Measurements from ENCODE around the gene LSR. TPM values are rescaled to one million over a fixed set of nuclear protein-coding genes. Genes with fewer than 3 reads are reported as not detected.

Gene LSR
- polyA plus RNA-seq, 4 donors = 7.9 to 66.3 (median 47.9) TPM

GRCh38 chr19:35246466-35247092 lies 2.2 kb upstream of the LSR start:
- DNase-seq (ENCODE audit: low read depth in 4 of 4, low spot score in 3 of 4) = no peak

DNA sequence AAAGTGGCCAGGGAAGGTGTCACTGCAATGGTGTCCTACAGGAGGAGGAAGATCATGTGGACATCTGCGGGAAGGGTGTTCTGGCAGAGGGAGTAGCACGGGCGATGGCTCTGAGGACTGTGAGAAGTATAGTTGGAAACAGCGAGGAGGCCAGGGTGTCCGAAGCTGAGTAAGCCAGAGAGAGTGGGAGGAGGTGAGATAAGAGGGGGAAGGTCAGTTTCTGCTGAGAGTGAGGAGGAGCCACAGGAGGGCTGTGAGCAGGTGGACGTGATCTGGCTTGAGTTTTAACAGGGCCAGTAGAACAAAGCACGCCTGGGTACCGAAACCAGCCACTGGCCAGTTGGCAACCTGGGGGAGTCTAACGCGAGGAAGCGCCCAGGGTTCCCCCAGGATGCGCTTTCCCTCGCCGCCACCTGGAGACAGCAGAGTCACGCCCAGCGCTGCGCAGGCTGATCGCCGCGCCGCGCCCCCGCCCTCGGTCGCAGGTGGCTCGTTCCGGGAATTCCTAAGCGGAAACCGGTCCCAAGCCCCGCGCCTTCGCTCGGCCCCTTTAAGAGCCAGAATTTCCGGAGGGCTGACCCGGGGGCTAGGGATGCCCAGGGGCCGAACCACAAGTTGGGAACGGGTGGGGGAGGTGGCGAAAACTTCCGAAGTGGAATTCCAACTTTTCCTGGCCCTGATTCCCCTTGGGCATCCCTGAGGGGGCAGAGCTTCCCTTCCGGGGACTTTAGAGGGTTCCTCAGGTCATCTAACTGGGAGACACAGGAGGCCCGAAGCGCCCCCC lies 1.1 kb upstream of the LSR start:
- peak; percentile 71 to 86 (median 79) for DNase-seq (ENCODE audit: low read depth in 4 of 4, low spot score in 3 of 4)

DNA sequence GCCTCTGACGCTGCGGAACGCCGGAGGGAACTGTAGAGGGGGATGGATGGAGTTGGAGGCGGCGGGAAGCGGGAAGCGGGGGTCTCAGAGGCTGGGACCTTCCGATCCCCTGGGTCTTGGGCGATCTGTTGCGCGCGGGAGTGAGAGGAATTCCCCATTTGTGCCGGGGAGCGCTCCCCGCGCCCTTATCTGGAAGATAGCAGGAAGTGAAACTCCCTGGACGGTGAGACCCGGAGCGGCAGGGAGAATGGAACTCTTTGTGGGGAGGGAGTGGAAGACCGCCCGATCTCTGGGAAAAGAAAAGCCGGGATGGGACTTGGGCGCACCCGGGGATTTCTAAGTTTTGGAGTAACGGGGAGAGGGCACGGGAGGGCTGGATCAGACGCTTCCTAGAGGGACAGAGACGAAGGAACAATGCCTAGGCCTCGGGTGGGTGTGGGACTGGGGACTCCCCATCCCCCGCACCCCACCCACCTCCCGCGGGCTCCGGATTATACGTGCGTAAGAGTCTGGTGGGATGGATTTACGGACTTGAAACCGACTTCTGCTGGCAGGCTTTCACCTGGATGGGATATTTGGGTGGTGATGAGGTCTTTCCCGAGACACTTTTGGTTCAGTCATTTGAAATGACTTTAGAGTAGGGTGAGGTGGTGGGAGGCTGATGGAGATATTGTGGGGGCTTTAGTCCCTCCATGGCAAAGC lies 495 bp downstream of the LSR start:
- no peak for DNase-seq (ENCODE audit: low read depth in 4 of 4, low spot score in 3 of 4)

GRCh38 chr19:35249848-35250711 lies 1.3 kb downstream of the LSR start:
- DNase-seq (ENCODE audit: low read depth in 4 of 4, low spot score in 3 of 4) = no peak

GRCh38 chr19:35251456-35251855 lies 2.7 kb downstream of the LSR start:
- no peak for DNase-seq (ENCODE audit: low read depth in 4 of 4, low spot score in 3 of 4)

DNA sequence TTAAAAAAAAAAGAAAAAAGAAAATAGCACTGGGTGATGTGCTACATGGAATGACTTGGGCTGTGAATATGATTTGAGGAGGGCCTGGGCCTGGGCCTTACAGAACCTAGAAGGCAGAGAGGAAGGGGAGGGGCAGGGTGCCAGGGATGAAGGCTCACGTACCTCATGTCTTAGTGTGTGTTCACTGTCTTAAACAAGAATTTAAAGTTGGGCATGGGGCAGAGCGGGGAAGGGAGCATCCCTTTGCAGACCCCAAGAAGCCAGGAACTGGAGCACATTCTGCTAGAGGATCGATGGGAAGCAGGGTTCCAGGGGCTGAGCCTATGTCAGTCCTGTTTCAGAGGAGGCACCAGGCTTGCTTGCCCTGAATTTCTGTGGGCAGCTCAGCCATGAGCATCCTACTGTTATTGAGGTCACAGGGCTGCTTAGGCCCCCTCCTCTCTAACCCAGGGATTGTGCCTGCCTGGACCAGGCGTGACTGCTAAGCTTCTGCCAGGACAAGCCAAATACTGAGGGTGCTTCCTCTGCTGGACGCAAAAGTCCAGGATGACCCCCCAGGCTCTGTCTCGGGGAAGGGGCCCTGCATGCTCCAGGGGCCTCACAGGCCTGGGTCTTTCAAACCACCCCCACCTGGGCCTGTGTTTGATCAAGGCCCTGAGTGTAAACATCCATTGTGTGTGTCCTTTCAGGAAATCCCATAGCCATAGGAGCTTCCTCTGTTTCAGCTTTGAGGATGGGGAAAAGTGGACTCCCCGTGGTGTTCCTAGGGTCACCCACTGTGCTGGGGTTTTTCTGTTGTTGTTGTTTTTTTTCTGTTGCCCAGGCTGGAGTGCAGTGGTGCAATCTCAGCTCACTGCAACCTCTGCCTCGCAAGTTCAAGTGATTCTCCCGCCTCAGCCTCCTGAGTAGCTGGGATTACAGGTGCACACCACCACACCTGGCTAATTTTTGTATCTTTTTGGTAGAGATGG lies 4.8 kb downstream of the LSR start:
- DNase-seq (ENCODE audit: low read depth in 4 of 4, low spot score in 3 of 4) = no peak

GRCh38 chr19:35254341-35255297 lies 5.8 kb downstream of the LSR start:
- DNase-seq (ENCODE audit: low read depth in 4 of 4, low spot score in 3 of 4) = no peak

DNA sequence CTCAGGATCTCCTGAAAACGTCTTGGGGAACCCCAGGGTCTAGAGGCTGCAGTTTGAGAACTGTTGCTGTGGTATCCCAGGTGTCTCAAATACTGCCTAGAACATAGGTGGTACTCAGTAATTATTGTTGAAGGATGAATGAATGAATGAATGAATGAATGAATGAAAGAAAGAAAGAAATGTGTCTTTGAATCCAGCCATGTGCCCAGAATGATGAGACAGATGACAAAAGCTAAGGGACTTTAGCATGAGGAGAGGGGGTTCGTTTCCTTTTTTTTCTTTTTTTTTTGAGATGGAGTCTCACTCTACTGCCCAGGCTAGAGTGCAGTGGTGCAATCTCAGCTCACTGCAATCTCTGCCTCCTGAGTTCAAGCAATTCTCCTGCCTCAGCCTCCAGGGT lies 7.8 kb downstream of the LSR start:
- no peak for DNase-seq (ENCODE audit: low read depth in 4 of 4, low spot score in 3 of 4)

DNA sequence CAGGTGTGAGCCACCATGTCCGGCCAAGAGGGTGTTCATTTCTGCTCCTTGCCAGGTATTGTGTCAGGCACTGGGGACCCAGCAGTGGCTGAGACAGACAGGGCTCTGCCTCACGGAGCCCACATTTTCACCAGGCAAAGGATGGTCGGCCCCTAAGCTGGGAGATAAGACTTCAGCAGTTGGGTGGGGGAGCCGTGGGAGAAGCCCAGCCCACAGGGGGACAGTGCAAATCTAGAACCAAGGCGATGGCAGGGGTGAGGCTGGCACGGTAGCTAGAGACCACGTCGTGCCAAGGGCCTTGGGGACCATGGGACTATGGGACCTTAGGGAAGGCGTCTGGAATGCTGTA lies 8.3 kb downstream of the LSR start:
- DNase-seq (ENCODE audit: low read depth in 4 of 4, low spot score in 3 of 4) = no peak

DNA sequence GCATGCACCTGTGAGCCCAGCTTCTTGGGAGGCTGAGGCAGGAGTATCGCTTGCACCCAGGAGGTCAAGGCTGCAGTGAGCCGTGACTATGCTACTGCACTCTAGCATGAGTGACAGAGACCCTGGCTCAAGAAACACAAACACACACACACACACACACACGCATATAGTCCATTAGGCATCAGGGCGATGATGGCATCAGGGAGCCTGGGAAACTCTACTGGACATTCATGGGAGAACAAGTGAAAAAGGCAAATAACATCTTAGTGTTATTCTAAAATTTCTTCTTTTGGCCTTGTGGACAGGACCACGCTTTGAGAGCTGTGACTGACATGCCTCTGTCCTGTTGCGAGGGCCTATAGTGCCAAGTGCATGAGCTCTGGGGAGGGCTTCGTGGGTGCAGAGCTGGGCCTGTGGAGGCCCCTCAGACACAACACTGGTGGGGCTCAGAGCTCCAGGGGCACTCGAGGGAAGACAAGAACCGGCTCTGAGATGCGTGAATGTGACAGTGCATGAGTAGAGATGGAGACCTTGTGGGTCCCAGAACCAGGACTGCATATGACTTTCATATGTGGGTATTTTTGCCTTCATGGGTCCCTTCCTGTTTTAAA lies 12.0 kb downstream of the LSR start:
- DNase-seq (ENCODE audit: low read depth in 4 of 4, low spot score in 3 of 4) = no peak

DNA sequence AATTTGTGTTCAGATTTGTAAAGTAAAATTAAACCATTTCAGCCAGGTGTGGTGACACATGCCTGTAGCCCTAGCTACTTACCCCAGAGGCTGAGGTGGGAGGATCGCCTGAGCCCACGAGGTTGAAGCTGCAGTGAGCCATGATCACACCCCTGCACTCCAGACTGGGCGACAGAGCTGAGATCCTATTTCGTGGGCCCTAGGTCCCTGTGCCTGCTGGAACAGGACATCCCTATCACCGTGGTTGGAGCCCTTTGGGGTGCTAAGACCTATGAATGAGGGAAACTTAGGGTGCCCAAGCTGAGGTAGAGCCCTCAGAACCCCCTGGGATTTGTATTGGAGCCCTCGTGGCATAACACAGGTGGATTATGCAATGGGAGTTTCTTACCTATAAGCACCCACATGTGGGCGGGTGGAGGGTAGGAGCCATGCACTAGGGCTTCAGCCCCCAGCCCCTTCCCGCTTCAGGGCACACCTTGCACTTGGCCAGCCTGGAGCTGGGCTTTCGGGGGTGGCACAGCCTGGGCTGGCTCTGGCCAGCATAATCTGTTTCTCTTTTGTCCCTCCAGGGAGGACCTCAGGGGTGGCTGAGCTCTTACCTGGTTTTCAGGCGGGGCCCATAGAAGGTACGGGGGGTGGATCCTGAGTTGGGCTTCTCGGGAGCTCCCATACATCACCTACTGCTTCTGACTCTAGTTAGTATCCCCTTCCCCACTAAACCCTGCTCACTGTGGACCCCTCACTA lies 12.7 kb downstream of the LSR start:
- no peak for DNase-seq (ENCODE audit: low read depth in 4 of 4, low spot score in 3 of 4)

DNA sequence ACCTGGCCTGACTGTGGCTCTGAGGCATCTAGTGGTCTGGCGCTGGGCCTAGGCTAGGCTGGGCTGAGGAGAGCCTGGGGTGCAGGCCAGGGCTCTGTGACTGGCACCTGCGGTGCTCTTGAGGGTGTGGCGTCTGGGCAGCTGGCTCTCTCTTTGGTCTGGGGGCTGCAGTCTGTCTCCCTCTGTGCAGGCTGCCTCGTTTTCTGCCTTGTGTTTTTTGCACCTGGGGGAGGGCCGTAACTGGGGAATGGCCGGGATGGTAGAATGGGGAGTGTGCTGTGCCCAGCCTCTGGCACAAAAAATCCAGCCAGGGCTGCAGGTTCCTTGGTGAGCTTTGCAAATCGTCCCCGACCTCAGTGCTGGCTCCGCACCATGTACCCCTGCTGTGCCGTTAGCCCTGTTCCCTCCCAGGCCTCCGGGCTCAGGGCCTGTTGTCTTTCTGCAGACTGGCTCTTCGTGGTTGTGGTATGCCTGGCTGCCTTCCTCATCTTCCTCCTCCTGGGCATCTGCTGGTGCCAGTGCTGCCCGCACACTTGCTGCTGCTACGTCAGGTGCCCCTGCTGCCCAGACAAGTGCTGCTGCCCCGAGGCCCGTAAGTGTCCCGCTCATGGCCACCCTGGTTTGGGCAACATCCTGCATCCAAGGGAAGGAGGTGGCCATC lies 13.4 kb downstream of the LSR start:
- DNase-seq (ENCODE audit: low read depth in 4 of 4, low spot score in 3 of 4) = no peak

GRCh38 chr19:35264268-35265125 lies 15.7 kb downstream of the LSR start:
- DNase-seq (ENCODE audit: low read depth in 4 of 4, low spot score in 3 of 4) = no peak

DNA sequence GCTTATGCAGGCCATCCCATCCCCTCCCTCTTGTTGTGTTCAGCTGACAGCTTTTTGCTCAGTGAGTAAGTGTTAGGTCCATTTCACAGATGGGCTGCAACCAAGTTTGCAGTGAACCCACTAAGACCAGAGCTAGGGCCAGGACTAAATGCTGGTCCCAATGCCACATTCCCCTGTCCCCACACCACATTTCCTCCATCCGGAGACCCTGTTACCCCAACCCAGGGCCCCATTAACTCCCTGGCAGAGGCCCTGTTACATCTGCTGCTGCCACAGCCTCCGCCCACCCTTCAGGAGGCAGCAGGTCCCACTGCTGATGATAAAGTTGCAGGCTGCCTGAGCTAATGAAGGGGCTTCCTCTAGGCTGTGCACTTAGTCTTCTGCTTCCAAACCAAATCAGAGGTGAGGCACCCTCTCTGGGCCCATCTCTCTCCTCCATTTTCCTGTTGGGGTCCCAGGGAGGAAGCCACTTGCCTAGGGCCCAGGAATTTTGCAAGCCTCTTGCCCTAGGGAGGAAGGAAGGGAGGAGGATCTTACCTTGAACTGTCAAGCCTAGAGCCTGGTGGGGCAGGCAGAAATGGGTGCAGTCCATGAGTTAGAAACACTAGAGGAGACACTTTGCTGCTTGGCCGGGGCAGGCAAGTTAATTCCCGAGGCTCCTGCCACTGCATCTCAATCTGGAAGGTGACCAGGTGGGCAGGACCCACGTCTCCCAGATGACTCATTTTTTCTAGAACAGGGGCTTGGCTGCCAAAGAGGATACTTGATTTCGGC lies 16.5 kb downstream of the LSR start:
- no peak for DNase-seq (ENCODE audit: low read depth in 4 of 4, low spot score in 3 of 4)

DNA sequence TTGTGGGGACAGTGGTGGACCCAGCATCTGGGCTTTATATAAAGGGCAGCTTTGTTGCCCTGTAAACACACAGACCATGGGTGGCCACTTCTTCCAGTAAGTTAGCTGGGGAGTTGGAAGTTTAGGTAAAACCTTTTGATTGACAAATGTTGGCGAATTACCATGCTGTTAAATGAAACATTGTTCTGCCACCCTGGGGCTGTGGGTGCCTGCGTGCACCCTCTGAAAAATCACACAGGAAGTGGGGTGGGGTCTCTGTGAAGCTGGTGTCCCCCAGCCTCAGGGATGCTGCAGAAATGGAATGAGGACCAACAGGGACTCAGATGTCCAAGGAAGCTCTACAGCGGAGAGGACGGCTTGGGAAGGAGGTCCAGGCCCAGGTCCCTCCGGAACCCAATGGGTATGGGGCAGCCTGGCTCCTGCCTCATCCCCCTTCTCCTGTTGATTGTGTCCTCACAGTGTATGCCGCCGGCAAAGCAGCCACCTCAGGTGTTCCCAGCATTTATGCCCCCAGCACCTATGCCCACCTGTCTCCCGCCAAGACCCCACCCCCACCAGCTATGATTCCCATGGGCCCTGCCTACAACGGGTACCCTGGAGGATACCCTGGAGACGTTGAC lies 17.2 kb downstream of the LSR start:
- DNase-seq (ENCODE audit: low read depth in 4 of 4, low spot score in 3 of 4) = no peak
